Measurements from ENCODE around the gene TBC1D24.
A peak's percentile ranks its signal among the peaks of the same experiment; 100 is the strongest.
"Not testable (repeated sequence)": the region's sequence is repeated elsewhere in the genome, so short reads cannot be mapped to it uniquely, and the experiment has no call there.

Gene TBC1D24

GRCh38 chr16:2469399-2470233 lies 5.3 kb upstream of the TBC1D24 start:
- no peak for DNase-seq

GRCh38 chr16:2470234-2470601 lies 4.7 kb upstream of the TBC1D24 start:
- DNase-seq, result no peak

GRCh38 chr16:2470603-2471015 lies 4.3 kb upstream of the TBC1D24 start:
- DNase-seq, result no peak

GRCh38 chr16:2471016-2471652 lies 3.8 kb upstream of the TBC1D24 start, which contains the start of gene NTN3:
TSS of gene NTN3 (plus strand) at chr16:2471297. CDS start at chr16:2471702, 405 bp downstream.
- no peak for DNase-seq

GRCh38 chr16:2471653-2472487 lies 3.1 kb upstream of the TBC1D24 start:
- no peak for DNase-seq

GRCh38 chr16:2472488-2472864 lies 2.5 kb upstream of the TBC1D24 start:
- no peak for DNase-seq

- no peak for DNase-seq
These were observed 2.0 kb upstream of the TBC1D24 start for GRCh38 chr16:2472885-2473445.

GRCh38 chr16:2473446-2473926 lies 1.4 kb upstream of the TBC1D24 start:
- no peak for DNase-seq

- peak; percentile 25 to 64 (median 53) for DNase-seq
These were observed 689 bp upstream of the TBC1D24 start for GRCh38 chr16:2473999-2474876.

- DNase-seq, result peak in 1 of 5 donors; percentile 39
These were observed 752 bp downstream of the TBC1D24 start for GRCh38 chr16:2475413-2476344.

- DNase-seq, result no peak
These were observed 1.4 kb downstream of the TBC1D24 start for GRCh38 chr16:2476345-2476720.

- no peak for DNase-seq
These were observed 1.8 kb downstream of the TBC1D24 start for GRCh38 chr16:2476741-2477140.

- DNase-seq, result no peak
These were observed 2.4 kb downstream of the TBC1D24 start for GRCh38 chr16:2477327-2477726.

GRCh38 chr16:2478279-2478678 lies 3.4 kb downstream of the TBC1D24 start:
- no peak for DNase-seq

- DNase-seq, result not testable (repeated sequence)
These were observed 5.1 kb downstream of the TBC1D24 start for GRCh38 chr16:2479996-2480395.

GRCh38 chr16:2480948-2481347 lies 6.0 kb downstream of the TBC1D24 start:
- DNase-seq, result no peak

- DNase-seq, result no peak
These were observed 6.7 kb downstream of the TBC1D24 start for GRCh38 chr16:2481676-2482075.

- DNase-seq, result no peak
These were observed 7.3 kb downstream of the TBC1D24 start for GRCh38 chr16:2482249-2482648.

- no peak for DNase-seq
These were observed 8.0 kb downstream of the TBC1D24 start for GRCh38 chr16:2482708-2483534.
